AG10803 (cell line): ENCODE data around the gene PIK3CD.

ENCODE experiments used
- DNase-seq: peaks from one replicate; pipeline ENCODE4 v3.0.0; 2010; ENCODE audit warnings: low read depth
- H3K4me3 ChIP-seq: 2 replicates; pipeline ENCODE4 v1.5.1; 2011; ENCODE audit warnings: mild to moderate bottlenecking, low read length, control low read depth
- CTCF ChIP-seq: conservative IDR thresholded peaks from 2 replicates; pipeline ENCODE4 v1.5.1; 2011; ENCODE audit warnings: mild to moderate bottlenecking, low read length, control low read depth, inconsistent platforms

The PIK3CD gene

GRCh38 chr1:9612162-9612845 is 39.2 kb upstream of the PIK3CD start:
- TF ChIP-seq CTCF = no peak
- H3K4me3 ChIP-seq = no peak overlapping the region
- DNase-seq = no peak

GRCh38 chr1:9612871-9613624 is 38.5 kb upstream of the PIK3CD start:
- H3K4me3 ChIP-seq = no peak overlapping the region
- DNase-seq = no peak
- TF ChIP-seq CTCF = no peak

GRCh38 chr1:9613625-9614299 is 37.8 kb upstream of the PIK3CD start:
- TF ChIP-seq CTCF = no peak
- no peak overlapping the region for H3K4me3 ChIP-seq
- DNase-seq = no peak

GRCh38 chr1:9615316-9616063 is 36.0 kb upstream of the PIK3CD start:
- peak; percentile 28 for DNase-seq
- H3K4me3 ChIP-seq = no peak overlapping the region
- TF ChIP-seq CTCF = peak; percentile 72

DNA sequence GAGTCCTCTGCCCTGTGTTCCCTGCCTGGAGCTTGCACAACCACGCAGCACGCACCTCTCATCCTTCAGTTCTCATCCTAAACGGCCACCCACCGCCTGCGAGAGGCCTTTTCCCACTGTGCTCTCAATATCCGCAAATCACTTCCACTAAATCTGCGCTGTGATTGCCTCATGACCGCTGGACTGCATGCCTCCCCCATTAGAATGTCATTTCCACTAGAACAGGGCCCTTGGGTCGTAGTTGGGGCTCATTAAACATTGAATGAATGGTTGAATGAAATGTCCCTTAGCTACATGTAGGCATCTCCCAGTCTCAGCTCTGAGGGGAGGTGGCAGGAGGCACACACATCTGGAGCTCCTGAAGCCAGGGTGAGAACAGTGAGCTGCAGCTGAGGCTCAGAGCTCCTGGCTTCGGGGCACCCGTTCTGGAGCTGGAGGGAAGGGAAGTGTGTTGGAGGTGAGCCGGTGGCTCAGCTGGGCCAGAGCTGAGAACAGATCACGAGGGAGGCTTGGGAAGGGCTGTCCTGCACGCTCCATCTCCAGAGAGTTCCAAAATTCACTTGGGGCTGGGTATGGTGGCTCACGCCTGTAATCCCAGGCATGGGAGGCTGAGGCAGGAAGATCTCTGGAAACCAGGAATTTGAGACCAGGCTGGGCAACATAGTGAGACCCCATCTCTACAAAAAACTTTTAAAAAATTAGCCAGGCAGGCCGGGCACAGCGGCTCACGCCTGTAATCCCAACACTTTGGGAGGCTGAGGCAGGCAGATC is 32.4 kb upstream of the PIK3CD start:
- H3K4me3 ChIP-seq = no peak overlapping the region
- TF ChIP-seq CTCF = no peak
- DNase-seq = no peak

GRCh38 chr1:9621032-9621431 is 30.5 kb upstream of the PIK3CD start:
- TF ChIP-seq CTCF = no peak
- DNase-seq = no peak
- no peak overlapping the region for H3K4me3 ChIP-seq
